Mammary epithelial cell (primary cell): ENCODE data around the gene FOXS1.

Experiments used
- CTCF ChIP-seq, 2 donors: IDR thresholded peaks in 1 of 2; conservative IDR thresholded peaks in 1 of 2; 2 replicates each; pipeline ENCODE4 v1.5.1; 2011 to 2012; ENCODE audit warnings: inconsistent platforms in 2 of 2, low read length in 2 of 2, mild to moderate bottlenecking in 2 of 2, control low read depth in 1 of 2, low read depth in 1 of 2; ENCODE audit not compliant: insufficient read depth in 1 of 2; ENCODE audit errors: extremely low read depth in 1 of 2
- EZH2 ChIP-seq: IDR thresholded peaks from 2 replicates; pipeline ENCODE4 v1.6.1; 2012; ENCODE audit warnings: low read length, inconsistent platforms, borderline replicate concordance

GRCh38 chr20:31837896-31838397 is 7.5 kb downstream of the FOXS1 start:
- TF ChIP-seq EZH2 (no peak), CTCF (conservative IDR thresholded peaks at IDR 0.05 in 1 of 2, IDR thresholded peaks at IDR 0.05 in 1 of 2; ENCODE audit: extremely low read depth in 1 of 2, insufficient read depth in 1 of 2, low read depth in 1 of 2, low read length in 2 of 2) (no peak)
